ENCODE data around the gene HOXD9.

HOXD9 gene

GRCh38 chr2:176140513-176141317 is 18.2 kb downstream of the HOXD9 start:
- DNase-seq = no peak

- DNase-seq = no peak
These were observed 19.8 kb downstream of the HOXD9 start for GRCh38 chr2:176142281-176142680.

GRCh38 chr2:176145085-176145969 is 22.8 kb downstream of the HOXD9 start:
- no peak for DNase-seq

- no peak for DNase-seq
These were observed 23.6 kb downstream of the HOXD9 start for GRCh38 chr2:176146101-176146500.

- DNase-seq = no peak
These were observed 24.1 kb downstream of the HOXD9 start for GRCh38 chr2:176146645-176147044.

GRCh38 chr2:176147210-176147799 is 24.8 kb downstream of the HOXD9 start:
- no peak for DNase-seq

GRCh38 chr2:176147800-176148496 is 25.4 kb downstream of the HOXD9 start:
- DNase-seq = no peak

- no peak for DNase-seq
These were observed 26.4 kb downstream of the HOXD9 start for GRCh38 chr2:176148751-176149421.

- no peak for DNase-seq
These were observed 27.0 kb downstream of the HOXD9 start for GRCh38 chr2:176149481-176149938.

- DNase-seq = no peak
These were observed 27.5 kb downstream of the HOXD9 start for GRCh38 chr2:176149939-176150583.

GRCh38 chr2:176150584-176151441 is 28.3 kb downstream of the HOXD9 start:
- no peak for DNase-seq

GRCh38 chr2:176151442-176152287 is 29.1 kb downstream of the HOXD9 start, which contains the start of gene HOXD4:
Gene HOXD4, plus strand, starts transcription at chr2:176151550. Its CDS starts 84 bp downstream, at chr2:176151634.
- no peak for DNase-seq

GRCh38 chr2:176152350-176153181 is 30.0 kb downstream of the HOXD9 start:
- DNase-seq = no peak

GRCh38 chr2:176154576-176155252 is 32.2 kb downstream of the HOXD9 start:
- no peak for DNase-seq

GRCh38 chr2:176155356-176156044 is 33.0 kb downstream of the HOXD9 start:
- no peak for DNase-seq

GRCh38 chr2:176156301-176156806 is 33.8 kb downstream of the HOXD9 start:
- no peak for DNase-seq
